Breast epithelium (tissue), 3 donors: ENCODE measurements around the gene PUS7.

ENCODE experiments used
- POLR2A ChIP-seq: fragments of 450-650 bp; IDR thresholded peaks from one replicate; pipeline ENCODE4 v1.6.1; 2016; ENCODE audit warnings: antibody characterized with exemption, mild to moderate bottlenecking, moderate library complexity
- TF ChIP-seq, protein P1 (sequence below), 3 donors: fragments of 450-650 bp; IDR thresholded peaks; one replicate each; pipeline ENCODE4 v1.5.1; 2016 to 2017; ENCODE audit warnings: antibody characterized with exemption in 3 of 3, mild to moderate bottlenecking in 3 of 3, moderate library complexity in 3 of 3

DNA sequence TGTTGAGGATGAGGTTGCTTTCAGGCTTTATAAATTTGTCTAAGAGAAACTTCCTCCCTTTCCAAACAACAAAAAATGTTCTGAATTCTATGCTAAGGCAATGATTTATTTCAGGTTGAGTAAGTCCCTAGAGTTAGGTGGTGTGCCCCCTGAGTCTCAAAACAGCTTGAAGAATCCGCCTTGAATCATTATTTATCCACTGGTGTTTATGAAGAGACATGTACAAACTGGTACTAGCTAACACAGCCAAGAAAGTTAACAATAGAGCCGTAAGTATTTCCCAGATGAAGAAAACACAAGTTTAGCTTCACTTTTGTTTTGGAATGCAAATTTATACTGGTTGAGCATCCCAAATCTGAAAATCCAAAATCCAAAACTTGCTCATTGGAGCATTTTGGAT, 67.2 kb downstream of the PUS7 start:
- TF ChIP-seq, protein P1, sequence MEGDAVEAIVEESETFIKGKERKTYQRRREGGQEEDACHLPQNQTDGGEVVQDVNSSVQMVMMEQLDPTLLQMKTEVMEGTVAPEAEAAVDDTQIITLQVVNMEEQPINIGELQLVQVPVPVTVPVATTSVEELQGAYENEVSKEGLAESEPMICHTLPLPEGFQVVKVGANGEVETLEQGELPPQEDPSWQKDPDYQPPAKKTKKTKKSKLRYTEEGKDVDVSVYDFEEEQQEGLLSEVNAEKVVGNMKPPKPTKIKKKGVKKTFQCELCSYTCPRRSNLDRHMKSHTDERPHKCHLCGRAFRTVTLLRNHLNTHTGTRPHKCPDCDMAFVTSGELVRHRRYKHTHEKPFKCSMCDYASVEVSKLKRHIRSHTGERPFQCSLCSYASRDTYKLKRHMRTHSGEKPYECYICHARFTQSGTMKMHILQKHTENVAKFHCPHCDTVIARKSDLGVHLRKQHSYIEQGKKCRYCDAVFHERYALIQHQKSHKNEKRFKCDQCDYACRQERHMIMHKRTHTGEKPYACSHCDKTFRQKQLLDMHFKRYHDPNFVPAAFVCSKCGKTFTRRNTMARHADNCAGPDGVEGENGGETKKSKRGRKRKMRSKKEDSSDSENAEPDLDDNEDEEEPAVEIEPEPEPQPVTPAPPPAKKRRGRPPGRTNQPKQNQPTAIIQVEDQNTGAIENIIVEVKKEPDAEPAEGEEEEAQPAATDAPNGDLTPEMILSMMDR (IDR thresholded peaks at IDR 0.05) = no peak
- TF ChIP-seq POLR2A = no peak
